RWPE1 (cell line): ENCODE results near the gene ARHGEF19.

Experiments
- CTCF ChIA-PET: fragments of 350-600 bp; sonication (Branson Sonifier 250); formaldehyde crosslinking; extraction: SDS; loops from one replicate; lab custom pipeline; 2021; lab: Yijun Ruan, JAX
- POLR2A ChIA-PET: fragments of 400-600 bp; formaldehyde crosslinking; extraction: SDS; loops from one replicate; lab custom pipeline; 2020; ENCODE audit warnings: antibody characterized with exemption; ENCODE audit not compliant: low non-redundant PET; lab: Yijun Ruan, JAX
- DNase-seq: peaks from one replicate; pipeline ENCODE4 v3.0.0; 2012; ENCODE audit warnings: low spot score
- H3K27ac ChIP-seq: fragments of 450-650 bp; 2 replicates; pipeline ENCODE4 v1.5.1; 2017
- CTCF ChIP-seq: fragments of 450-650 bp; conservative IDR thresholded peaks from 2 replicates; pipeline ENCODE4 v1.5.1; 2017; ENCODE audit warnings: low read depth, mild to moderate bottlenecking

The ARHGEF19 gene

GRCh38 chr1:16204216-16204615, 8.2 kb downstream of the ARHGEF19 start:
- TF ChIP-seq CTCF, result no peak
- POLR2A ChIA-PET, result no interaction called here
- H3K27ac ChIP-seq, result peak overlapping the region; percentile 92
- DNase-seq, result no peak
- CTCF ChIA-PET, result interaction anchor here (1.3 to 1.5 kb wide), 2 partner anchors 14 to 40 kb away, joined by 4 read pairs; no protein-coding TSS in a partner anchor

DNA sequence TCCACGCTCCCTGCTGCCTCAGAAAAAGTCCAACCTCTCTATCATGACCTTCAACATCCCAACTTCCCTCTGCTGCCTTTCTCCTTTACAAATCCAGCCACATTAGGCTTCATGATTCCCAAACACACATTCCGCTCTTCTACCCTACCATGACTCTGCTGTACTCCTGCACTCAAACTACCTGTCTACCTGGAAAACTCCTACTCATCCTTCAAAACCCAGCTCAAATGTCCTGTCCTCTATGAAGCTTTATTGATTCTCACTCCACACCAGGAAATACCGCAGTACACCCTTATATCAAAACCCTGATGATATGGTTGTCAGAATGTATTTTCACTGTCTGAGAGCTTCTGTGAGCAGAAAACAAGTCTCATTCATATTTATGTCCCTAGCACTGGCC, 8.9 kb downstream of the ARHGEF19 start:
- CTCF ChIA-PET, result interaction anchor here (1.5 kb wide), 1 partner anchor 41 kb away, joined by 4 read pairs; no protein-coding TSS in a partner anchor
- no peak overlapping the region for H3K27ac ChIP-seq
- no peak for DNase-seq
- POLR2A ChIA-PET, result no interaction called here
- TF ChIP-seq CTCF, result no peak

GRCh38 chr1:16202281-16203210, 9.9 kb downstream of the ARHGEF19 start:
- POLR2A ChIA-PET, result no interaction called here
- no peak for TF ChIP-seq CTCF
- CTCF ChIA-PET, result interaction anchor here (0.7 kb wide), 1 partner anchor 34 kb away, joined by 3 read pairs; no protein-coding TSS in a partner anchor

DNA sequence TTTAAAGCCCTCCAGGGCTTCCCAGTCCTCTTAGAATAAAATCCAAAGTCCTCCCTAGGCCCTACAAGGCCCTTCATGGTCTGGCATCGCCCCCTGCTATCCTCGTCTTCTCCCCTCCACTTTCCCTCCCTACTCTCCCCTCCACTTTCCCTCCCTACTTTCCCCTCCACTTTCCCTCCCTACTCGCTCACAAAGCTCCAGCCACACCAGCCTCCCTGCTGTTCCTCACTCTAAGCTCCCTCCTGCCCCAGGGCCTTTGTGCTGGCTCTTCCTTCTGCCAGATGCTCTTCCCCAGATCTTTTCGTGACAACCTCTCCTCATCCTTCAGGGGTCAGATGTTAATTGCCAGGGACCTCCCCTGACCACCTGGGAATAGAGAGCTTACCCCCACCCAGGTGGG, 12.8 kb downstream of the ARHGEF19 start:
- ChIA-PET POLR2A (no interaction called here), CTCF (interaction anchor here (0.7 kb wide), 1 partner anchor 23 kb away, joined by 4 read pairs; no protein-coding TSS in a partner anchor)
- no peak for DNase-seq

More at GRCh38 chr1:16202281-16203210, 9.9 kb downstream of the ARHGEF19 start:
- peak overlapping the region; percentile 2; the same call in 1 of the 2 replicates for H3K27ac ChIP-seq
- DNase-seq, result no peak

DNA sequence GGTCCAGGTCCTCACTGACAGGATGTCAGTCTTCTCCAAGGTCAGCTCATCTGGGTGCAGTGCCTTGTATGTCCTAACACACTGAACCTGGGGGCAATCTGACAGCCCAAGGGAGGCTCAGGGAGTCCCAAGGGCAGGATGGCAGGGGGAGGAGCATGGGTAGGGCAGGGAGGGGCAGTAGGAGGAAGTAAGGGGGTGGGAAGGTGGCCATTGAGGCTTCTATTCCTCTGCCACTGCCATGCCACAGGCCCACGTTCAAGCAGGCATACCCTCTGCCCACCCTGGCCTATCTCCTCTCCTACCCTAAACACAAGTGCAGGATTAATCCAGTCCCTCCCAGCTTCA, 13.3 kb downstream of the ARHGEF19 start:
- ChIA-PET CTCF (no interaction called here), POLR2A (no interaction called here)
- peak overlapping the region; percentile 44 for H3K27ac ChIP-seq

More for the DNA sequence above, 12.8 kb downstream of the ARHGEF19 start:
- TF ChIP-seq CTCF, result no peak
- H3K27ac ChIP-seq, result peak overlapping the region; percentile 44

More for the DNA sequence above, 13.3 kb downstream of the ARHGEF19 start:
- TF ChIP-seq CTCF, result no peak
- no peak for DNase-seq
